ENCODE results near the gene ITGA1.

ITGA1 gene

DNA sequence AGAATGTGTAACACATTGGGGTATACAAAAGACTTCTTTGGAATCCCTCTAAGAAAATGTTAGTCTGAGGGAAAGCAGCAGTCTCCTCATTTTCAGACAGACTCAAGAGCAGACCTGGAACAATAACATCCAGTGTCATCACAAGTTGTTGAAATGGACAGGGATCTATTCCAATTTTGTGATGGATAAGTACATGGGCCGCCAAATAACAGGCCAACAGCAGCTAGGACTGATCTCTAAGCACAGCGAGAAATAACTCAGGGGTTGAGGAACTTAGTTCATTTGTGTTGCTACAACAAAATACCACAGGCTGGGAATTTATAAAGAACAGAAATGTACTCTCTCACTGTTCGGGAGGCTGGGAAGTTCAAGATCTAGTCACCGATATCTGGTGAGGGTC, 193.8 kb downstream of the ITGA1 start:
- no peak for DNase-seq

- no peak for DNase-seq
These were observed 196.3 kb downstream of the ITGA1 start for GRCh38 chr5:52983731-52984636.

GRCh38 chr5:52985306-52985705, 197.6 kb downstream of the ITGA1 start:
- DNase-seq: no peak

DNA sequence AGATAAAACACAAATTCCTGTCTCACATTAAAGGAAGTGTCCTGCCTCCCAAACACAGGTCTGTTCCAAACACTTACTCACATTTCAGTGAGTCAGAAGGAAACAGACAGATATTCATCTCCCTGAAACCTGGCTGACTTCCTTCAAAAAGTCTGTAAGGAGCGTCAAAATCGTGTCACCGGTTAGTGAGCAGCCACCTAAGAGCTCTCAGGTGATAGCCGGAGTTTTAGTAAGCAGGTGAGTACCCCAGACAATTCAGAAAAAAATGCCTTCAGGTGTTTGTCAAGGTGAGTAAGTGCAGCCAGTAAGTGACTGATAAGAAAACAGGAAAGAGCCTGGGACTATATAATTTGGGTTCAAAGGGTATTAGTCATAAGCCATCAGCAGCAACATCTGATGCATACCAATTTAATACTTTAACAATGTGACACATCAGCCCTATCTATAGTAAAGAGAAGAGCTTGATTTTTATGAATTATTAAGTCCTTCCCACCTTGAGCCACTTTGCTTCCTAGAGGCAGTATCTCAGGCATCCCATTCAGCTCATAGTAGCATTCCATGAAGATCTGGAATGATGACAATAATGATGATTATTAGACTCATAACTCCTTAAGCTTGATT, 200.1 kb downstream of the ITGA1 start:
- no peak for DNase-seq

DNA sequence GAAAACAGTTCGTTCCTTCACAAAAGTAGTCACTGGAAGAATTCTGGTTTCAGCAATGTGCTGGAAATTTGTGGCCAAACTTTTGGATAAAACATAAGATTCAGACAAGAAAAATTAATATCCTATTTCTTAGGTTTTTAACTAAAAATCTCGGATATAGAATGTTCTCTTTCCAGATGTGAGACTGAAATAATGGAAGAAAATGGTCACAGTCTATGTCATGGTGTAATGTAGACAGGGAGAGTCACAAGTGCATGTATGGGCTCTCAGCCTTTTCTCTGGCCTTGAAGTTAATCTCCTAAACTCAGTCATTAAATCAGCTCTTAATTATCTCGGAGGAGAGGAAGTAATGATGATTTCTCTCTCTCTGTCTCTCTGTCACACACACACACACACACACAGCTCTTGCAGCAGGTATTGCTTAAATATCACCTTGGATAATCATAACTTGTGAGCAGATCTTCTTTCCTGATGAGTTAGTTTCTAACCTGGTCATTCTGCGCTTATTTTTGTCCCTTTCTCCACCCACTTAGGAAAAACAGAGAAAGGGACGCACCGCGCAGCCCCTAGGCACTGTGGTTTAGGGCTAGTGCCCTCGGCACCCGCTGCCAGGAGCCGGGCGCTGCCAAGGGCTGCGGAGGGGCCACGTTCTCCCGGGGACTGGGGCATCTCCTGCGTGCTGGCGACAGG, 200.8 kb downstream of the ITGA1 start:
- no peak for DNase-seq

GRCh38 chr5:52989025-52989780, 201.5 kb downstream of the ITGA1 start, which contains the start of gene ITGA2:
Gene ITGA2, plus strand, starts transcription at chr5:52989352. Its CDS starts 117 bp downstream, at chr5:52989469.
- peak; percentile 4 for DNase-seq

DNA sequence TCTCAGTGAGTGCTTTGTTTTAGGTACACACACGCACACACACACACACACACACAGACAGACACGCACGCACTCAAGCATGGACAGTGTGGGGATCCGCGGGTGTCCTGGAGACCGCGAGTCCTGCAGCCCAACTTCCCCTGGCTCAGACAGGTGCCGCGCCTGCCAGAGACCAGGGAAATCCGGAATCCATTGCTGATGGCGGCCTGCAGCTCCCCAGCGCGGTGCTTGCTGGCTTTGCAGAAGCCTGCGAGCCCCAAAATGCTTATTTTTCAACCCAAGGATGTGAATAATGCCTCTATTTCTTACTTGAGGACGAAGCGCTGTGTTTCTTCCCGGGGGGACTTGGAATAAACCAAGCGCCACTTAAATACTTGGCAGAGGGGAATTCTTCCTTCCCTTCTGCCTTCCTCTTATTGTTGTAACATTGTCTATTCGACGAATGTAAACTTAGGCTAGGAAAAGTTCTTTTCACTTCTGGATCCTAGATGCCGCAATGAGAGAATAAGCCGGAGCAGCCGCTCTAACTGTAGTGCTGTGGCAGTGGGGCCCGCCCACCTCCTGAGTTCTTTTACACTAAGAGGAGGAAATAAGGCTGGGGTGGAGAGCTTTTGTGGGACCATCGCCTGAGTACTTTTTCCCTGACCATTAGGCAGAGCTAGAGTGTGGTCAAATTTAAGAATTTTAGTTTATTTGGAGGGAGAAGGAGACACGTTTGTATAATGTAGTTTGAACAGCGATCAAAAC, 202.2 kb downstream of the ITGA1 start:
- peak; percentile 3 for DNase-seq

DNA sequence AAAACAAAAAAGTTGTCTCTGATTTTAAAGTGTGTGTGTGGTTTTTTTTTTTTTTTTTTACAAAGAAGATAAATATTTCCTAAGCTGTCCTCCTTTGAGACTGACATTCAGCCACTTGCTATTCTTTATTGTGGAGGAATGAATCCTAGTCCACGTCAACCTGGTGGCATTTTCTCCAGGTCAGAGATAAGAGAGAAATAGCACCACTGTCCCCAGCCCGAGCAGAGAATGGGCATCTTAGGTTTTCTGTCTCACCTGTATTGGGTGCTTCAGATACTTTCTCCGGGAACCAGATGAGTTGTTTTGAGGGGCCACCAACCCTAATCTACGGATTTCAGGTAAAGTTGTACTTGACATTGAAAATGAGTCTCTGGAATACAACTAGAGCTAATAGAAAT, 202.8 kb downstream of the ITGA1 start:
- DNase-seq: no peak

DNA sequence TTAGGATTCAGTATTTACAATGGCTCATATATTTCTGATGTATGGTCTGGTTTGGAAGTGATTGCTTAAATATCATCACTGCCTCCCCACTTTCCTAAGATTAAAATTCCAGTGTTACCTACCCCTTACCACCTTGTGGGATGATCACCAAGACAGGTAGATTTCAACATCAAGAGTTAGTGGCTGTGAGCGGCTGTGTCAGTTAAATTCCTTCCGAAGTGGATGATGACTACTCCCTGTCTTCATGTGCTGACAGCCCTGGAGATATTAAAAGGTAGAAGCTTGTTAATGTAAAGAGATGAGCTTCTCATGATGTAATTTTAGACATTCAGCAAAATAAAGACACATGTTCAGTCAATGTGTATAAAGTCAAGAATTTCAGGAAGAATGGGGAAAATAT, 205.7 kb downstream of the ITGA1 start:
- DNase-seq: no peak

DNA sequence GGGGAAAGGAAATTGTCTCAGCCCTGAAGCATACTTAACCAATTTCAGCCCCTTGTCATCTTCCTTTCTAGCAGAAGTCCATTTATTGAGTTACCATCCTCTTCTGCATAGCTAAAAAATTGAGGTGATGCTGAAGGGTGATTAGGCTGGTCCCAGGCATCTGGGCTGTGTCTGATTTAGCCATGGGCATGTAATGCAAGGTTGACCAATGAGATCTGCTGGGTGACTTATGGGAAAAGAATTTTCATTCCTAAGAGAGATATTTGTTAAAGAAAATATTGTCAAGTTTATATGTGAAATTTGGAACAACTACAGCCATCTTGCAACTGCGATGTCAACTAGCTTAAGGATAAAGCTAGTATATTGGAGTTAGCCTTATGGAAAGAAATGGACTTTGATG, 206.6 kb downstream of the ITGA1 start:
- DNase-seq: no peak

DNA sequence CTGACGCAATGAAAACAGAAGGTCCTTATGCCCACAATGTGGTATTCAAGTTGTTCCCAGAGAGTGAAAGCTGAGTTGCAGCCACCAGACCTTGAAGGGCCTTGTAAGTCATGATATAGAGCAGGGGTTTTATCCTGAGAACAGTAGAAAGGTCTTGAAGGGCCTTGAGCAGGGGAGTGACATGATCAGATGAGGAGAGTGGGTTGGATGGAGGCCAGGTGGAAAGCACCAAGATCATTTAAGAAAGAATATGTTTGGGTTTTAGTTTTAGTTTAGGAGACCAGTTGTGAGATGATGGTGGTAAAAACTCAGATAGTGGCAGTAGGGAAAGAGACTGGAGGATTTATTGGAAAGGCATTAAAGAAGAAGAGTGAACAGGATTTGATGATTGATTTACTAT, 207.4 kb downstream of the ITGA1 start:
- no peak for DNase-seq

DNA sequence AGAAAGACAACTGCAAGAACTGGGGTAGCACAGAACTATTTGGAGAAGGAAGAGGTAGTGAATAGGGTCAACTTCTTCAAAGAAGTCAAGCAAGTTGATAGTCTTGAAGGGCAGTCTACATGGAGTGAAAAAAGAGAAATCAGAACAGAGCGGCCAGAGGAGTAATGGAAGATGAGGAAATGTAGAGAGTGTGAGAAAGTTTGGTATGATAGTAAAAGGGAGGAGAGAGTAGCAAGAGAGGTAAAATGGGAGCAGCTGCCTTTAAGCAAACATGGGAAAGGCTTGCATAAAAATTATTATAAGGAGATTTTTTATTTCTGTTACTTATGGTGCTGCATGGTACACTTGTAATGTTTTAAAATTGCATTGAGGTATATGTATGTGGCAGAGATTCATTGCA, 208.2 kb downstream of the ITGA1 start:
- DNase-seq: no peak

GRCh38 chr5:52996979-52997378, 209.3 kb downstream of the ITGA1 start:
- no peak for DNase-seq

GRCh38 chr5:52997424-52997823, 209.7 kb downstream of the ITGA1 start:
- no peak for DNase-seq

DNA sequence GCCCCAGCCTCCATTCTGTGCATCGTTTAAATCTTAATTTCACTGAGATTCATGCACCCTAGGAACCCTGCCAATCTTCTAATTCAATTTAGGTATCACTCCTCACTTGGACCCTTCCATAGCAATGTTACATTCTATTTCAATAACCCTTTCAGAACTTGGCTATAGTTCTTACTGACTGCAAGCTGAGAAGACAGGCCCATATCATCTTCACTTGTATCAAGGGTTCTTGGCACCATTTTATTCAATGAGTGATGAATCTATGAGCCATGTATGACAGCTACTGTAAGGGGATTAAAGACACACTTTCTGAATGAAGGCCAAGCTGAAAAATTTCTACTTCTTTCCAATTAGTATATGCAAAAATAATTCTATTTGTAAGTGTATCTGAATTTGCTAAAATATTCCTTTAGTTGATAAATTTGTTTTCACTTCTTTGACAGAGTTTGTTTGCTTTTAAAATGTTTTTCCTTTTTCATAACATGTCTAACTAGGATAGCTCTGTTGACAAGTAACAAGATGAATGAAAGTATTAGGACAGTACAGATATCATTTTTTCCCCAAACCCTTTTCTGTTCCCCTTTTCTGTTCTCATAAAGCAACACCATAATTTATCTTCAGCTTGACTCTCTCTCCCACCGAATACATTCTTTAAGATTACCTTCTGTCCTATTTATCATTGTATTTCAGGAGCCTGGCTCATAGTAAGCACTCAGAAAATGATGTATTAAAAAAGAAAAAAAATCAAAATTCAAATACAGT, 211.0 kb downstream of the ITGA1 start:
- no peak for DNase-seq

DNA sequence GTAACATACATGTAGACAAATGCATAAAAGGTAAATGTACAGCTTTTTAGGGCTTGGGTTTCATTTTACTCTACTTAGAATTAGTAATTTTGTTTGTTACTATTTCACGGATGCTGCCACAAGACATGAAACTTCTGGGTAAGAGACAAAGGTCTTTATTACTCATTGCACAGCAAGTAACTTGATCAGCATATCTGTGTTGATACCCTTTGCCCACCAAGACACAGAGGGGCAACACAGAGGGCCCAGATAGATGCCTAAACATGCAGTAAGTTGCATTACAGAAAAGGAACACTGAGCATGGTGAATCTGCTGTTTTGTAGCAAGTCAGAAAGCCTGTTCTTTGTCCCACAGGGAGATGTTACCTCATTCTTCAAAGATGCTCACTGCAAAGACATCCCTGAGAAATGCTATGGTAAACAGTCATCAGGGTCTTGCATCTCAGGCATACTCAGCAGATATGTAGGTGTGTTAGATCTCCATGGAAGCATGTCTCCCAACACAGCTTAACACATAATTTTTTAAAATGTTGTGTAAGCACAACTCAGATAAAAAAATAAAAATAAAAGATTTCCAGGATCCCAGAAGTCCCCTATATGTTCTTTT, 211.7 kb downstream of the ITGA1 start:
- DNase-seq: no peak

GRCh38 chr5:53001541-53001940, 213.8 kb downstream of the ITGA1 start:
- no peak for DNase-seq

GRCh38 chr5:53002491-53002890, 214.8 kb downstream of the ITGA1 start:
- DNase-seq: no peak

GRCh38 chr5:53003144-53003543, 215.4 kb downstream of the ITGA1 start:
- DNase-seq: no peak

GRCh38 chr5:53006911-53007890, 219.5 kb downstream of the ITGA1 start:
- no peak for DNase-seq

All from NCI-H1694 (cell line).